Measurements from ENCODE around the gene COL4A2. TPM values are rescaled to one million over a fixed set of nuclear protein-coding genes. Genes with fewer than 3 reads are reported as not detected.

Gene COL4A2
- total and polyA plus RNA-seq, 8 donors = 18.4 to 130 (median 43.8) TPM

GRCh38 chr13:110456550-110456949 lies 149.5 kb downstream of the COL4A2 start:
- no peaks in the 10 kb centered on the region for H3K9me3 ChIP-seq
- 67 to 78% methylated on average over 18 of the region's 18 CpGs for WGBS, 2 donors
- H3K27me3 ChIP-seq = no peaks in the 10 kb centered on the region
- no peak overlapping the region for H3K4me3 ChIP-seq
- ATAC-seq (no peak), FAIRE-seq (no peak), DNase-seq (peak in 1 of 6 donors; percentile 30)
- H3K36me3 ChIP-seq = no peaks in the 10 kb centered on the region
- intact Hi-C loops (cut with DNase I) = loop anchor here in 1 of 3 donors (10.0 kb wide), 1 partner anchor 118 kb away; no protein-coding TSS in a partner anchor
- TF ChIP-seq, protein P1, sequence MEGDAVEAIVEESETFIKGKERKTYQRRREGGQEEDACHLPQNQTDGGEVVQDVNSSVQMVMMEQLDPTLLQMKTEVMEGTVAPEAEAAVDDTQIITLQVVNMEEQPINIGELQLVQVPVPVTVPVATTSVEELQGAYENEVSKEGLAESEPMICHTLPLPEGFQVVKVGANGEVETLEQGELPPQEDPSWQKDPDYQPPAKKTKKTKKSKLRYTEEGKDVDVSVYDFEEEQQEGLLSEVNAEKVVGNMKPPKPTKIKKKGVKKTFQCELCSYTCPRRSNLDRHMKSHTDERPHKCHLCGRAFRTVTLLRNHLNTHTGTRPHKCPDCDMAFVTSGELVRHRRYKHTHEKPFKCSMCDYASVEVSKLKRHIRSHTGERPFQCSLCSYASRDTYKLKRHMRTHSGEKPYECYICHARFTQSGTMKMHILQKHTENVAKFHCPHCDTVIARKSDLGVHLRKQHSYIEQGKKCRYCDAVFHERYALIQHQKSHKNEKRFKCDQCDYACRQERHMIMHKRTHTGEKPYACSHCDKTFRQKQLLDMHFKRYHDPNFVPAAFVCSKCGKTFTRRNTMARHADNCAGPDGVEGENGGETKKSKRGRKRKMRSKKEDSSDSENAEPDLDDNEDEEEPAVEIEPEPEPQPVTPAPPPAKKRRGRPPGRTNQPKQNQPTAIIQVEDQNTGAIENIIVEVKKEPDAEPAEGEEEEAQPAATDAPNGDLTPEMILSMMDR (IDR thresholded peaks at IDR 0.05) = no peak
- no peaks in the 10 kb centered on the region for H3K4me1 ChIP-seq
- no peak overlapping the region for H3K27ac ChIP-seq

DNA sequence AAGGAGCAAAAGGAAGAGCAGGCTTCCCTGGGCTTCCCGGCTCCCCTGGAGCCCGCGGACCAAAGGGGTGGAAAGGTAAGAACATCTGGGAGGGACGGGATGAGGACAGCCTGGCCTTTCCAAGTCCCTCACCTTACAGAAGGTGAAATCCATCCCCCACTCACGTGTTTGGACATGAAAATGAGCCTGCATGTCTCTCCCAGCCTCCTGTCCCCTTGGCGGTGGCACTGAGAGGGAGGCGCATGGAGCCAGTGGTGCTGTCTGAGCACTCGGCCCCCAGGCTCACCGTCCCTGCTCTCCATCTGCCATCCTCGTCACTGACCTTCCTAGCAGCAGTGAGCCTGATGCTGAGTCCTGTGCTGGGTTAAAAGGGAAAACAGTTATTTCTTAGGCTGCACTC lies 150.3 kb downstream of the COL4A2 start:
- no peak for FAIRE-seq

DNA sequence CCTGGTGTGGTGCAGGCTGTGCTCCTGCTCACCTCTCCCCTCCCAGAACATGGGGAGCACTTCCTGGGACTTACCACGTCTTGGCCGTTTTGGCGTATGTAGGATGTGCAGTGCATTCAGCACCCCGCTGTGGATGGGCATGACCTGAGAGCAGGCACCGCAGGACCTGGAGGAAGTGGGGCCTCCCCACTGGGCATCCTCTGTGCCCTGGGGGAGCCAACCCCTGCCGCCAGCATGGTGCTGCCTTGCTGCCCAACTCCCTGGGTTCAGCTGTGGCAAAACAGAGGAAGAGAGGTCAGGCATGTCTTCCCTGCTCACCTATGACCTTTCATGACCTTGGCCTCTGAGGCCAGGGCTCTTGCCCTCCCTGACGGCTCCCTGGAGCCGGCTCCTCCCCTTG lies 150.9 kb downstream of the COL4A2 start:
- no peak overlapping the region for H3K27ac ChIP-seq
- no peak overlapping the region for H3K4me3 ChIP-seq
- intact Hi-C loops (cut with DNase I) = loop anchor here in 1 of 3 donors (10.0 kb wide), 1 partner anchor 117 kb away; no protein-coding TSS in a partner anchor
- FAIRE-seq (no peak), ATAC-seq (no peak), DNase-seq (no peak)
- H3K4me1 ChIP-seq = no peaks in the 10 kb centered on the region
- WGBS, 2 donors = 80 to 82% methylated on average over 8 of the region's 8 CpGs
- TF ChIP-seq, protein P1 (IDR thresholded peaks at IDR 0.05) = no peak
- H3K36me3 ChIP-seq = no peaks in the 10 kb centered on the region
- no peaks in the 10 kb centered on the region for H3K27me3 ChIP-seq
- no peaks in the 10 kb centered on the region for H3K9me3 ChIP-seq

More for the DNA sequence above, 150.3 kb downstream of the COL4A2 start:
- Histone ChIP-seq H3K9me3 (no peaks in the 10 kb centered on the region), H3K36me3 (no peaks in the 10 kb centered on the region), H3K4me1 (no peaks in the 10 kb centered on the region), H3K4me3 (no peak overlapping the region), H3K27me3 (no peaks in the 10 kb centered on the region), H3K27ac (no peak overlapping the region)
- intact Hi-C loops (cut with DNase I) = loop anchor here in 1 of 3 donors (10.0 kb wide), 1 partner anchor 117 kb away; no protein-coding TSS in a partner anchor
- TF ChIP-seq, protein P1 (IDR thresholded peaks at IDR 0.05) = no peak
- ATAC-seq = no peak
- WGBS, 2 donors = 76 to 80% methylated on average over 10 of the region's 10 CpGs
- no peak for DNase-seq

- DNase-seq = no peak
- TF ChIP-seq, protein P1 (IDR thresholded peaks at IDR 0.05) = no peak
- FAIRE-seq = no peak
- no peaks in the 10 kb centered on the region for H3K36me3 ChIP-seq
- no peak for ATAC-seq
- intact Hi-C loops (cut with DNase I) = loop anchor here in 1 of 3 donors (10.0 kb wide), 1 partner anchor 116 kb away; no protein-coding TSS in a partner anchor
- H3K27me3 ChIP-seq = no peaks in the 10 kb centered on the region
- H3K4me3 ChIP-seq = no peak overlapping the region
- no peaks in the 10 kb centered on the region for H3K4me1 ChIP-seq
- no peak overlapping the region for H3K27ac ChIP-seq
- 68 to 74% methylated on average over 22 of the region's 22 CpGs for WGBS, 2 donors
- H3K9me3 ChIP-seq = no peaks in the 10 kb centered on the region
Observed at GRCh38 chr13:110458594-110459365, 151.7 kb downstream of the COL4A2 start.

- DNase-seq = no peak
- no peak overlapping the region for H3K27ac ChIP-seq
- ATAC-seq = no peak
- H3K4me3 ChIP-seq = no peak overlapping the region
- intact Hi-C loops (cut with DNase I) = no loop called here
- H3K36me3 ChIP-seq = no peaks in the 10 kb centered on the region
- TF ChIP-seq, protein P1 (IDR thresholded peaks at IDR 0.05) = no peak
- WGBS, 2 donors = 84 to 87% methylated on average over 15 of the region's 15 CpGs
- no peaks in the 10 kb centered on the region for H3K9me3 ChIP-seq
- H3K27me3 ChIP-seq = no peaks in the 10 kb centered on the region
- H3K4me1 ChIP-seq = no peaks in the 10 kb centered on the region
- no peak for FAIRE-seq
Observed at GRCh38 chr13:110462091-110462490, 155.0 kb downstream of the COL4A2 start.

Measured in pancreas (tissue), 10 donors.